Activated naive CD4-positive, alpha-beta T cell treated with anti-CD3 and anti-CD28 coated beads, Interleukin-2, amount 50 U/mL, for 16 hours (primary cell): ENCODE data around the gene ZNF385B.
"Not testable (repeated sequence)": the region's sequence is repeated elsewhere in the genome, so short reads cannot be mapped to it uniquely, and the experiment has no call there.

ENCODE experiments used
- DNase-seq: peaks from one replicate; pipeline ENCODE4 v3.0.0-alpha.2; 2020

The ZNF385B gene

DNA sequence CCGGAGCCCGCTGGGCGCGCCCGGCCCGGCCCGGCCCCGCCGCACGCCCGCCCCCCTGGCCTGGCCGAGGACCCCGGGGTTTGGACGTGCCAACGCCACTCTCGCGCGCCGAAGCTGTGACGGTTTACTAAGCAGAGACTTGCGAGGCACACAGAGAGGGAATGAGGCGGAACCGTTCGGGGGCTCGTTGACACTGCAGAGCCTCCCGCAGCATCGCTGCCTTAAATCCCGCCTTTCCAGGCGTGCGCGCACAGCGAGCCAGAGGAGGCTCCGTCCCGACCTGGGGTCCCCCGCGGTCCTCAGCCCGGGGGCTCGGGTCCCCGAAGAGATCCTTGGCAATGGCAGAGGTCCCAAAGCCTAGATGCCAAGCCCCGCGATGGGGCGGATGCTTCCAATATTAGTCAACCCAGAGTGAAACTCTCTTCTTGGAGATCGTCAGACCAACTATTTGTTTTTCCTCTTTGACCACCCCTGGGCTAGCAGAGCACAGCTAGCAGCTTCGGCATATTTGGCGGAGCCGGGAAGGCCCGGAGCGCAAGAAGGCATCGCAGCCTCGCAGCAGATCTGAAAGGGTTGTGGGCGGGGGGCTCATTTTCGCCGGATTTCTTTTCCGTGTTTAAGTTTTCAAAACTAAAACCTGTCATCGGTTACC, at the start of gene ZNF385B:
TSS of gene ZNF385B (minus strand) at position 197 of the 652 bp plus-strand sequence.
- DNase-seq = no peak

DNA sequence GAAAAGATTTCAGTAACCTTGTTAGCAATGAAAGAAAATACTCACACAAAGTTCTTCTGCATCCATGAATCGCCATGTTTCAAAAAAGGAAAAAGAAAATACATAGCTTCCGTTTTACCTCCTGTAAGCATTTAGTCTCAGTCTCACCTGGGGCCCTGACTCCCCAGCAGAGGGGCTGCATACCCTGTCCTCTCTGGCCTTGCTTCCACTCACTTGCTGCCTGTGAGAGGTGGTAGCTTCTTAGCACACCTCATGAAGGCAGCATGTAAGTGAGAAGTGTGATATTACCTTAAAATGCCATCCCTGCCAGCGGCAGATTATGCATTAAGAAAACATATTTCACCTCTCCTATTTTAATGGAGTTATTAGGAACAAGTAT, 49.3 kb upstream of the ZNF385B start:
- no peak for DNase-seq

- no peak for DNase-seq
These were observed 48.7 kb upstream of the ZNF385B start for GRCh38 chr2:179909845-179910734.

DNA sequence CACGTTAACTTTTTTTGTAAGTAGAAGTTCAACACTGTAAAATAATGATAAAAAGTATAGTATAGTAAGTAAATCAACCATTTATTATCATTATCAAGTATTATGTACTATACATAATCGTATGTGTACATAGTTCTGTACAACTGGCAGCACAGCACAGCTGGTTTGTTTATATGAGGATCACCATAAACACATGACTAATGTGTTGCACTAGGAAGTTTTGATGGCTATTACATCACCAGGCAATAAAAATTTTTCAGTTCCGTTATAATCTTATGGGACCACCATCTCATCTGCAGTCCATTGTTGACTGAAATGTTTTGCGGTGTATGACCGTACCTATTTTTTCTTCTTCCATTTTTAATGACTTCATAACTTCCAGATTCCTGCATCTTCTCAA, 39.2 kb upstream of the ZNF385B start:
- no peak for DNase-seq

GRCh38 chr2:179899666-179900065, 38.3 kb upstream of the ZNF385B start:
- DNase-seq = no peak

DNA sequence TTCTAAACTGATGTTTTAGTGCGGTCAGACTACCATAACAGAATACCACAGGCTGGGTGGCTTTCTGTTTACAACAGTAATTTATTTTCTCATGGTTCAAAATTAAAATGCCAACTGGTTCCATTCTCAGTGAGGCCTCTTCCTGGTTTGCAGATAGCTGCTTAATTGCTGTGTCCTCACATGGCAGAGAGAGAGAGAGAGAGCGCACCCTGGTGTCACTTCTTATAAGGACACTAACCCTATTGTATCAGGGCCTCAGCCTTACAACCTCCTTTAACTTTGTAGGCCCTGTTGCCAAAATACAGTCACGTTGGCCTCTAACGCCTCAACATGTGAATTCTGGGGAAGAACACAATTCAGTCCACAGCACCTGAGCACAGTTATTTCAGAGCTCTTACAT, 37.5 kb upstream of the ZNF385B start:
- DNase-seq = no peak

DNA sequence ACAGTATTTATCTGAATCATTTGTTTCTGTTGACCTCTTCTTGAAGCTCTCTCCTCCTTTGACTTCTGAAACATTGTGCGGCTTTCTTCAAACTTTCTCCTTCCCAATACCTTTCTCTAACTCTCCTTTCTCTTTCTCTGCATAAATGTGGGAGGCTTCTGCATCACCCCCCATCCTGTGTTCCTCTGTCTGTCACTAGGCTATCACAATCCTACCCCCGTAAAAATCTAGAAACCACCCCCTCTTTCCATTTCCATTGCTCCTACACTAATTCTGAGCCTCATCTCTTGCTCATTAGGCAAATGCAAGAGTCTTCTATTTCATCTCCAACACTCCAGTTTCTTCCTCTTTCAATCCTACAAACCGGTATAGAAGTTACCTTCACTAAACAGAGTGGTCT, 32.2 kb upstream of the ZNF385B start:
- no peak for DNase-seq

GRCh38 chr2:179891237-179891636, 29.8 kb upstream of the ZNF385B start:
- no peak for DNase-seq

DNA sequence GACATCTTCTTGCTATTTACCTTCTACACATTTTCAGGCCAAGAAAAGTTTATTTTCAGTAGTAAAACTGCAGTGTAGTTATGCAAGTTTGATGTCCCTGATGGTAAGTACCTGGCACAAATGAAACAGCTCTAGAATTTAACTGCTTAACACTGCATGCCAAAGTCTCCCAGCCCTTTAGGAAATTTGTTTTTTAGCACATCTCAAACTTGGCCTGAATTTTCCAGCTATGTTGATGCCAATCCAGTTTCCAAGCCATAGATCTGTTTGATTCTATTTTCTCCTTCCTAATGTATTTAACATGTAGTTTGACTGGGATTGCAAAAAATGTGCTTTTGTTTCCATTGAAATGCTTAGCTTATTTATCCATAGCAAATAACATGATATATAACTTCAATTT, 29.3 kb upstream of the ZNF385B start:
- DNase-seq = no peak

GRCh38 chr2:179888642-179889041, 27.2 kb upstream of the ZNF385B start:
- not testable (repeated sequence) for DNase-seq

- no peak for DNase-seq
These were observed 22.8 kb upstream of the ZNF385B start for GRCh38 chr2:179884193-179884592.

GRCh38 chr2:179882851-179883806, 21.7 kb upstream of the ZNF385B start:
- no peak for DNase-seq

- no peak for DNase-seq
These were observed 16.4 kb upstream of the ZNF385B start for GRCh38 chr2:179877601-179878364.

DNA sequence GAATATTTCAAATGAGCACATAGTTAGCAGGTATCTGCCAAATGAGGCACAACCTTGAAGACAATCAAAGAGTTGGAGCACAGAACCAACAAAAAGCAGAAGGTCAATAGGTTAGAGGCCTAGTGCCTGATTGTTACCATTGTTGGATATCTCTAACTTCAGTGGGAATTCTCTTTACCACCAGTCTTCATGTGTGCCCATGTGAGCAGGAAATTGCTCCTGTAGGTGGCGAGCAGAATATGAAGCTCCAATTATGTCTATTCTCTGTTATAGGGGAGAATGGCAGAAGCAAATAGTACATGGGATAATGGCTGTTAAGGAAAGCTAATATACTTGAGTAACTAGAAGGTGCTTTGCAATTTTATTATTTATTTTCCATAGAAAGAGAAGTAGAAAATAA, 14.9 kb upstream of the ZNF385B start:
- no peak for DNase-seq

DNA sequence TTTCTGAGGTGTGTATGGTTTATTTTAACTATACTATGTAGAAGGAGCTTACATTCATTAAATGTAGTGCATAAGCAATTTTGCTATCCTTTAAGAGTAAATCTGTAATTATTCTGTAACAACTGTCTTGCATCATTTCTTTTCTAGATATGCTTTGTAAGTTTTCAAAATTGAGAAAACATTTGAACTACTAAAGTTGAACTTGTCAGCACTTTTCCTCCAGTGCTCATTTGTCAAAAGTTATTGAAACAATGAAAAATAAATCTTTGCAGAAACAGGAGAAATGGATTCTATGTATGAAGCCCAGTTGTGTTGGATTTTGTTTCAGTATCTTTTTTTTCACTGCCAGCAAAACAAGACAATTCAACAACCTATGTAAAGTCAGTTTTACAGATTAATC, 14.5 kb upstream of the ZNF385B start:
- no peak for DNase-seq

- no peak for DNase-seq
These were observed 1.6 kb upstream of the ZNF385B start for GRCh38 chr2:179862898-179863458.

DNA sequence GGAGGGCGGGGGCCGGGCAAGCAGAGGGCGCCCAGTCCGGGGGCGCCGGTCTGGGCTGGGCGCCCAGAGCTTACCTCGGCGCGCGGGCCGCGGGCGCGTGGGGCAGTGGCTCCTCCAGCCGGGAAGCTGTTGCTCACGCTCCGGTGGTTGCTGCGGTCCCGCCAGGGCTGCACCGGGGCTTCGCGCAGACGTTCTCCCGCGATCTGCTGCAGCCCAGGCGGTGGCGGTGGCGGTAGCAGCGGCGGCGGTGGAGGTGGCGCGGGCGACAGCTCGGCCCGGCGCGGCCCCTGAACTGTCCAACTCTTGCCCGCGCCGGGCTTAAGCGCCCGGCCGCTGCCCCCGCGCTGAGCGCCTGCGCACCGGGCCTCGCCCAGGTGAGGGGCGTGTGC, 391 bp downstream of the ZNF385B start:
- no peak for DNase-seq

- DNase-seq = no peak
These were observed 971 bp downstream of the ZNF385B start for GRCh38 chr2:179860255-179861026.

- DNase-seq = no peak
These were observed 1.9 kb downstream of the ZNF385B start for GRCh38 chr2:179859523-179859922.

GRCh38 chr2:179857236-179857635, 4.2 kb downstream of the ZNF385B start:
- no peak for DNase-seq

DNA sequence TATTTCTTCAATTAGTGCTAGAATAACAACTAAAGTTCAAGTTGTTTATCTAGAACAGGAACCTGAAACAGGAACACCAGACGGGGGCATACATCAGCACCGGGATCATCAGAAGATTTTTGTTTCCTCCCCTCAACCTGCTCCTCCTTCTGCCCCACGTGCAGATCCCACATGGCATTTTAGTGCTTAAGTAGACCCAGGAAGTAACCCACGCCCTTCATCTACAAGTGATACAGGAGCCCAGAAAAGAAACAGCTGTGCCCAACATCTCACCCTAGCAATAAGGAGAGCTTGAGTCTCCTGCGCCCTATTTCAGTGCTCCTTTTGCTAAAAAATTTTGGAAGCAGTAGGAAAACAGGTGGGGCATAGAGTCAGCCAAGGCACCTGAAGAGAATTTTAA, 5.2 kb downstream of the ZNF385B start:
- DNase-seq = no peak
